Ascending aorta (tissue), 2 donors: Measurements from ENCODE around the gene SLC9A8. TPM values are rescaled to one million over a fixed set of nuclear protein-coding genes. Genes with fewer than 3 reads are reported as not detected.

Experiments used
- DNase-seq, 2 donors: peaks; one replicate each; pipeline ENCODE4 v3.0.0-alpha.2; 2019; ENCODE audit warnings: low spot score in 2 of 2
- H3K27ac ChIP-seq, 2 donors: fragments of 200-600 bp; sonication (generic); one replicate each; pipeline ENCODE4 v1.5.1; 2016 to 2017; ENCODE audit warnings: mild to moderate bottlenecking in 1 of 2
- H3K27me3 ChIP-seq: fragments of 200-600 bp; sonication (generic); one replicate; pipeline ENCODE4 v1.5.1; 2017
- H3K36me3 ChIP-seq, 2 donors: fragments of 200-600 bp; sonication (generic); one replicate each; pipeline ENCODE4 v1.5.1; 2016
- H3K4me1 ChIP-seq, 2 donors: fragments of 200-600 bp; sonication (generic); one replicate each; pipeline ENCODE4 v1.5.1; 2016 to 2017; ENCODE audit warnings: mild to moderate bottlenecking in 1 of 2
- H3K4me3 ChIP-seq, 2 donors: fragments of 200-600 bp; sonication (generic); one replicate each; pipeline ENCODE4 v1.5.1; 2016 to 2017; ENCODE audit warnings: mild to moderate bottlenecking in 1 of 2
- H3K9me3 ChIP-seq, 2 donors: fragments of 200-600 bp; sonication (generic); one replicate each; pipeline ENCODE4 v1.5.1; 2016
- CTCF ChIP-seq, 3 experiments: fragments of 200-600 bp in 2 of 3; fragments of 450-650 bp in 1 of 3; sonication (generic) in 2 of 3; IDR thresholded peaks; one replicate each; pipeline ENCODE4 v1.5.1; 2016 to 2019; ENCODE audit warnings: antibody characterized with exemption in 3 of 3, mild to moderate bottlenecking in 1 of 3, moderate library complexity in 1 of 3
- intact Hi-C: fragments of 100-400 bp; cut with DNase I; formaldehyde crosslinking; loops from one replicate; pipeline ENCODE4 v1.15.1; 2023
- total RNA-seq: library from RNA; depleted of rRNA; stranded (reverse); fragments of >200 nt; gene quantifications from one replicate; pipeline ENCODE4 v1.1.0, GENCODE V29; 2016

The SLC9A8 gene
- total RNA-seq, 1 donor from 2014 or later, result 9.7 TPM

- intact Hi-C loops, result no loop called here
- H3K4me1 ChIP-seq, result peaks cover 11 to 19% of the 10 kb centered on the region in 2 donors
- no peak overlapping the region for H3K27ac ChIP-seq
- no peak for TF ChIP-seq CTCF (IDR thresholded peaks at IDR 0.05)
- no peak for DNase-seq
- no peaks in the 10 kb centered on the region for H3K27me3 ChIP-seq
- no peak overlapping the region for H3K4me3 ChIP-seq
- peaks cover 31 to 46% of the 10 kb centered on the region in 2 donors for H3K36me3 ChIP-seq
- no peaks in the 10 kb centered on the region for H3K9me3 ChIP-seq
These were observed 128.8 kb downstream of the SLC9A8 start for GRCh38 chr20:49941456-49941855.

Other genes with a start within 250 kb of the SLC9A8 start
- gene PTGIS, start 244.7 kb upstream of the SLC9A8 start, total RNA-seq, result 288 TPM
- gene B4GALT5, start 99.0 kb upstream of the SLC9A8 start, total RNA-seq, result 15.0 TPM
- gene SPATA2, start 102.7 kb downstream of the SLC9A8 start, total RNA-seq, result 7.6 TPM
- gene RNF114, start 123.6 kb downstream of the SLC9A8 start, total RNA-seq, result 77.0 TPM
- 64.4 TPM for gene SNAI1, start 170.2 kb downstream of the SLC9A8 start, total RNA-seq